H1 (cell line): ENCODE measurements around the gene POFUT2. TPM values are rescaled to one million over a fixed set of nuclear protein-coding genes. Genes with fewer than 3 reads are reported as not detected.
A peak's percentile ranks its signal among the peaks of the same experiment; 100 is the strongest.

Experiments
- CTCF ChIA-PET: fragments of 300-600 bp; sonication (Branson Sonifier 250); formaldehyde crosslinking; loops from one replicate; lab custom pipeline; 2021; ENCODE audit not compliant: partially characterized antibody; lab: Charles Lee
- POLR2A ChIA-PET: fragments of 300-600 bp; sonication (Branson Sonifier 250); formaldehyde crosslinking; loops from one replicate; lab custom pipeline; 2021; ENCODE audit warnings: inconsistent platforms; ENCODE audit not compliant: partially characterized antibody; lab: Charles Lee
- DNase-seq, 2 experiments: peaks; one replicate each; pipeline versions ENCODE4 v3.0.0 to v3.0.0-alpha.2; 2010 to 2022; ENCODE audit warnings: low spot score in 2 of 2, low read depth in 1 of 2, mixed read lengths in 1 of 2
- FAIRE-seq: peaks from 2 replicates; lab custom pipeline; 2011; peaks lifted over from hg19 to GRCh38; lab: Jason Lieb, UNC
- H2AFZ ChIP-seq: 2 replicates; pipeline ENCODE4 v1.8.1; 2012; ENCODE audit warnings: low read length, inconsistent platforms
- H2AK5ac ChIP-seq: 2 replicates; pipeline ENCODE4 v1.6.1; 2013; ENCODE audit warnings: low read depth, low read length
- H2BK120ac ChIP-seq: replicated peaks from 2 replicates; pipeline ENCODE3; 2013; ENCODE audit warnings: low read depth, low read length, inconsistent platforms
- H2BK12ac ChIP-seq: 2 replicates; pipeline ENCODE4 v1.6.1; 2013; ENCODE audit warnings: low read depth, low read length
- H2BK15ac ChIP-seq: 2 replicates; pipeline ENCODE4 v1.6.1; 2013; ENCODE audit warnings: low read length
- H2BK20ac ChIP-seq: 2 replicates; pipeline ENCODE4 v1.6.1; 2013; ENCODE audit warnings: low read length
- H2BK5ac ChIP-seq: 2 replicates; pipeline ENCODE4 v1.6.1; 2013; ENCODE audit warnings: low read depth, low read length
- H3K14ac ChIP-seq: 2 replicates; pipeline ENCODE4 v1.6.1; 2013; ENCODE audit warnings: inconsistent platforms; ENCODE audit not compliant: insufficient read length
- H3K18ac ChIP-seq: 2 replicates; pipeline ENCODE4 v1.6.1; 2013; ENCODE audit warnings: low read length; ENCODE audit errors: extremely low read depth
- H3K23ac ChIP-seq: 2 replicates; pipeline ENCODE4 v1.6.1; 2013; ENCODE audit warnings: inconsistent platforms; ENCODE audit not compliant: insufficient read length
- H3K23me2 ChIP-seq: 2 replicates; pipeline ENCODE4 v1.6.1; 2013; ENCODE audit warnings: low read depth, low read length
- H3K27ac ChIP-seq: 2 replicates; pipeline ENCODE4 v1.6.1; 2011; ENCODE audit warnings: low read depth, low read length, inconsistent platforms
- H3K27me3 ChIP-seq, 4 experiments: replicated peaks in 1 of 4; 1 replicate in 1 of 4; 2 replicates in 3 of 4; pipeline versions ENCODE4 v1.6.1 to v1.8.1; 2011 to 2013; ENCODE audit warnings: low read length in 3 of 4, mild to moderate bottlenecking in 3 of 4, inconsistent platforms in 2 of 4, mixed read lengths in 2 of 4, moderate library complexity in 1 of 4; ENCODE audit not compliant: control insufficient read depth in 3 of 4, insufficient read depth in 3 of 4; ENCODE audit errors: extremely low read depth in 1 of 4
- H3K36me3 ChIP-seq, 4 experiments: 2 replicates each; pipeline versions ENCODE4 v1.6.1 to v1.8.1; 2011 to 2013; ENCODE audit warnings: mild to moderate bottlenecking in 4 of 4, low read length in 3 of 4, moderate library complexity in 2 of 4, control low read depth in 1 of 4, inconsistent platforms in 1 of 4; ENCODE audit not compliant: insufficient read depth in 4 of 4, control insufficient read depth in 2 of 4
- H3K4ac ChIP-seq: replicated peaks from 2 replicates; pipeline ENCODE3; 2013; ENCODE audit warnings: low read length, low read depth, mixed read lengths, inconsistent platforms; ENCODE audit not compliant: insufficient read length
- H3K4me1 ChIP-seq, 4 experiments: replicated peaks in 1 of 4; 1 replicate in 1 of 4; 2 replicates in 3 of 4; pipeline versions ENCODE4 v1.6.1 to v1.8.1; 2011 to 2013; ENCODE audit warnings: low read length in 3 of 4, inconsistent platforms in 2 of 4, mixed read lengths in 1 of 4; ENCODE audit not compliant: insufficient read depth in 4 of 4, control insufficient read depth in 3 of 4
- H3K4me2 ChIP-seq, 2 experiments: 2 replicates each; pipeline versions ENCODE4 v1.6.1 to v1.8.1; 2011 to 2013; ENCODE audit warnings: low read depth in 2 of 2, low read length in 2 of 2, control low read depth in 1 of 2, inconsistent platforms in 1 of 2, mild to moderate bottlenecking in 1 of 2; ENCODE audit not compliant: insufficient read depth in 1 of 2
- H3K4me3 ChIP-seq, 4 experiments: fragments of 200-600, 300-600 bp in 1 of 4; sonication (generic), shearing (Covaris generic), sonication (Bioruptor Twin) in 1 of 4; 2 replicates each; pipeline versions ENCODE4 v1.5.1 to v1.8.1; 2011 to 2016; ENCODE audit warnings: low read length in 4 of 4, low read depth in 3 of 4, control low read depth in 2 of 4, inconsistent platforms in 2 of 4, mild to moderate bottlenecking in 2 of 4, mixed read lengths in 1 of 4, moderate library complexity in 1 of 4; ENCODE audit not compliant: insufficient read depth in 2 of 4; ENCODE audit errors: extremely low read depth in 1 of 4
- H3K56ac ChIP-seq: replicated peaks from 2 replicates; pipeline ENCODE3; 2013; ENCODE audit warnings: low read depth, mild to moderate bottlenecking, mixed read lengths, low read length, inconsistent platforms; ENCODE audit not compliant: insufficient read length
- H3K79me1 ChIP-seq: 2 replicates; pipeline ENCODE4 v1.6.1; 2013; ENCODE audit warnings: low read depth, low read length, control low read depth
- H3K79me2 ChIP-seq, 2 experiments: 2 replicates each; pipeline versions ENCODE4 v1.6.1 to v1.8.1; 2012 to 2013; ENCODE audit warnings: low read length in 2 of 2, mild to moderate bottlenecking in 2 of 2, inconsistent platforms in 1 of 2; ENCODE audit not compliant: insufficient read depth in 2 of 2, control insufficient read depth in 1 of 2
- H3K9ac ChIP-seq, 4 experiments: replicated peaks in 1 of 4; 1 replicate in 1 of 4; 2 replicates in 3 of 4; pipeline versions ENCODE4 v1.6.1 to v1.8.1; 2011 to 2013; ENCODE audit warnings: low read depth in 3 of 4, low read length in 3 of 4, control low read depth in 2 of 4, mild to moderate bottlenecking in 2 of 4, moderate library complexity in 2 of 4, inconsistent platforms in 1 of 4; ENCODE audit errors: extremely low read depth in 1 of 4
- H3K9me3 ChIP-seq, 2 experiments: 2 replicates each; pipeline versions ENCODE4 v1.6.1 to v1.8.1; 2012 to 2013; ENCODE audit warnings: mild to moderate bottlenecking in 2 of 2, moderate library complexity in 2 of 2, control low read depth in 1 of 2, inconsistent platforms in 1 of 2, low read depth in 1 of 2, low read length in 1 of 2, mixed read lengths in 1 of 2; ENCODE audit not compliant: insufficient read depth in 2 of 2
- H4K20me1 ChIP-seq, 2 experiments: replicated peaks in 1 of 2; 2 replicates each; pipeline versions ENCODE3 to v1.8.1; 2011 to 2013; ENCODE audit warnings: inconsistent platforms in 2 of 2, low read length in 2 of 2, mild to moderate bottlenecking in 1 of 2; ENCODE audit not compliant: insufficient read depth in 2 of 2, control insufficient read depth in 1 of 2
- H4K5ac ChIP-seq: 2 replicates; pipeline ENCODE4 v1.6.1; 2013; ENCODE audit warnings: low read length, low read depth, mixed read lengths, inconsistent platforms; ENCODE audit not compliant: insufficient read length
- H4K8ac ChIP-seq: 2 replicates; pipeline ENCODE4 v1.8.0; 2013; ENCODE audit warnings: mild to moderate bottlenecking, moderate library complexity, low read length, inconsistent platforms; ENCODE audit not compliant: insufficient read depth; ENCODE audit errors: extremely low read depth
- H4K91ac ChIP-seq: replicated peaks from 2 replicates; pipeline ENCODE3; 2013; ENCODE audit warnings: low read length, mixed read lengths, inconsistent platforms; ENCODE audit not compliant: insufficient read length
- TCF12 ChIP-seq: IDR thresholded peaks from 2 replicates; pipeline ENCODE4 v1.6.1; 2011; ENCODE audit warnings: low read depth, mild to moderate bottlenecking, low read length
- WGBS, 2 experiments: shearing (Covaris generic) in 1 of 2; methylation state at CpG; one replicate each; pipeline versions ENCODE4 v1.1.6 to v1.1.7; 2013 to 2015; ENCODE audit warnings: low lambda C conversion rate in 2 of 2, mixed read lengths in 2 of 2, inconsistent platforms in 1 of 2, low coverage in 1 of 2, missing lambda C conversion rate in 1 of 2; ENCODE audit not compliant: insufficient replicate concordance in 2 of 2, insufficient coverage in 1 of 2, insufficient read length in 1 of 2; ENCODE audit errors: extremely low coverage in 1 of 2, missing lambda C conversion rate in 1 of 2; 5-methylcytosine and 5-hydroxymethylcytosine counted together
- polyA plus RNA-seq, 7 experiments: library from polyadenylated mRNA; depleted of rRNA in 3 of 7; stranded (reverse) in 5 of 7; unstranded in 2 of 7; fragments of >200 nt in 5 of 7; fragments of 200-250 nt in 2 of 7; gene quantifications; 1 replicate in 5 of 7; 2 replicates in 1 of 7; 4 replicates in 1 of 7; pipeline versions ENCODE4 v1.2.1 to v1.2.3, GENCODE V29; 2011 to 2013; ENCODE audit warnings: missing spikeins in 2 of 7, mixed read lengths in 2 of 7
- total RNA-seq: library from RNA; stranded (reverse); fragmentation: NEBNext Ultra II Directional; extraction: Animal tissue kit (Norgen Biotek cat#: 25700); gene quantifications from 2 replicates; pipeline ENCODE4 v1.2.1, GENCODE V29; 2021

POFUT2 gene
- total and polyA plus RNA-seq, 2 of the 8 experiments (the other 6 are each of a cell fraction or from before 2014, with no cell fraction given): 13.7 to 32.1 TPM

DNA sequence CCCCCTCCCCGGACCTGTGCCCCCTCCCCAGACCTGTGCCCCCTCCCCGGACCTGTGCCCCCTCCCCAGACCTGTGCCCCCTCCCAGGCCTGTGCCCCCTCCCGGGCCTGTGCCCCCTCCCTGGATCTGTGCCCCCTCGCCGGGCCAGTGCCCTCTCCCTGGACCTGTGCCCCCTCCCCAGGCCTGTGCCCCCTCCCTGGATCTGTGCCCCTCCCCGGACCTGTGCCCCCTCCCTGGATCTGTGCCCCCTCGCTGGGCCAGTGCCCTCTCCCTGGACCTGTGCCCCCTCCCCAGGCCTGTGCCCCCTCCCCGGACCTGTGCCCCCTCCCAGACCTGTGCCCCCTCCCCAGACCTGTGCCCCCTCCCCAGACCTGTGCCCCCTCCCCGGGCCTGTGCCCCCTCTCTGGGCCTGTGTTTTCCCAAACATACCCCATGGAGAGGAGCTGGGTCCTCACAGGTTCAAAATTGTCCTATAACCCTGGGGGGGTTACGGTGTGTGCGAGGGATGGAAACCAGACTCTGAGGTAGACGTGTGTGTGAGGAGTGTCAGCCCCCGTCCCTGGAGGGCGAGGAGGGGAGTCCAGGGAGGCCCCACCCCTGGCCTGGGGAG lies 47.6 kb upstream of the POFUT2 start:
- Histone ChIP-seq H3K27ac (no peak overlapping the region), H4K91ac (no peak overlapping the region), H3K4ac (no peak overlapping the region), H3K18ac (no peak overlapping the region), H3K79me1 (no peaks in the 10 kb centered on the region), H3K9ac (no peak overlapping the region), H2AFZ (no peak overlapping the region), H4K5ac (no peak overlapping the region), H3K23ac (no peak overlapping the region), H2AK5ac (no peak overlapping the region), H4K8ac (no peak overlapping the region; the same call in 1 of the 2 replicates), H3K56ac (no peak overlapping the region), H3K79me2 (no peaks in the 10 kb centered on the region), H3K36me3 (no peaks in the 10 kb centered on the region), H3K23me2 (peaks cover 6% of the 10 kb centered on the region), H3K27me3 (peaks cover 0 to 5% (median 4%) of the 10 kb centered on the region in 4 experiments; a peak in 4 of 7 replicates), H3K4me3 (no peak overlapping the region), H2BK20ac (no peak overlapping the region), H3K4me1 (peaks cover 0 to 16% (median 11%) of the 10 kb centered on the region in 4 experiments; a peak in 6 of 7 replicates), H3K9me3 (no peaks in the 10 kb centered on the region), H2BK5ac (no peak overlapping the region), H2BK12ac (no peak overlapping the region), H2BK15ac (0 out of 2 replicates have a peak overlapping the region, but pooled peaks have one; percentile 16), H4K20me1 (peaks cover 0 to 2% of the 10 kb centered on the region in 2 experiments), H3K14ac (no peak overlapping the region), H2BK120ac (no peak overlapping the region), H3K4me2 (no peak overlapping the region)
- 92% methylated on average over 5 of the region's 14 CpGs; no CpG with 5 or more reads in 1 of the 2 experiments for WGBS, 2 experiments
- FAIRE-seq (no peak), DNase-seq (no peak)
- ChIA-PET CTCF (interaction anchor here (0.6 to 1.8 kb wide), 6 partner anchors 8 to 138 kb away, joined by 3 to 7 read pairs (median 3); no protein-coding TSS in a partner anchor), POLR2A (interaction anchor here (2.4 kb wide), 1 partner anchor 10 kb away, joined by 14 read pairs; no protein-coding TSS in a partner anchor)
- TF ChIP-seq TCF12: no peak
